Ovary (tissue), 3 donors: ENCODE results near the gene SPRY2.

Experiments
- CTCF ChIP-seq, 3 donors: fragments of 450-650 bp in 2 of 3; fragments of 200-600 bp in 1 of 3; IDR thresholded peaks; one replicate each; pipeline versions ENCODE4 v1.5.1 to v1.8.0; 2016 to 2022; ENCODE audit warnings: antibody characterized with exemption in 3 of 3, mild to moderate bottlenecking in 1 of 3
- EP300 ChIP-seq: sonication (generic); formaldehyde crosslinking; IDR thresholded peaks from one replicate; pipeline ENCODE4 v1.6.1; 2017; ENCODE audit warnings: antibody characterized with exemption
- POLR2A ChIP-seq: fragments of 450-650 bp; IDR thresholded peaks from one replicate; pipeline ENCODE4 v1.6.1; 2017; ENCODE audit warnings: antibody characterized with exemption, mild to moderate bottlenecking, moderate library complexity
- donor health status: DM: no; HTN: no; CAD: no.

GRCh38 chr13:80306337-80306972, 34.5 kb downstream of the SPRY2 start:
- TF ChIP-seq CTCF (IDR thresholded peaks at IDR 0.05) (no peak), POLR2A (no peak), EP300 (no peak)
